ENCODE data around the gene OR6F1.
"Not testable (repeated sequence)": the region's sequence is repeated elsewhere in the genome, so short reads cannot be mapped to it uniquely, and the experiment has no call there.

OR6F1 gene

DNA sequence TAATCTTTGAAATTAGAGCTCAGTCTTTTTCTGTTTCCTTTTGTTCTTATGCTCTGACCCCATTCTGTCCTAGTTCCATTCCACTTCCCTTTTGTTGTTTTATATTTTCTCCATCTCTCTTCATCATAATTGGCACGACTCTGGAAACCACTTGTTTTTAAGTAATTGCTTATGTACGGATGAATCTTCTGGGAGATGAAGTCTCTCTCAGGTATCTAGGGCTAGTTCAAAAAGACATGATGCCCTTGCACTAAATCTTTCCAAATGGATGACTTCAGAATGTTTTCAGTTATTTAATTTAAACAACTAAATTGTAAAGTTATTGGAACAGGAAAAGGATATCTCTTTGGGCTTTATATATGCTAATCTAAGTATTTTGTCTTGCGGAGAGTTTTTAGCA lies at the start of gene OR6F1:
OR6F1 (minus strand) TSS at position 101 of the 400 bp plus-strand sequence. CDS start 3,891 bp downstream, outside the sequence.
- H3K4me1 ChIP-seq (ENCODE audit: control insufficient read depth, insufficient read depth, low read length) = no peaks in the 10 kb centered on the region
- H3K4me3 ChIP-seq (ENCODE audit: low read length) = no peak within 1 kb of the TSS
- no peaks in the 10 kb centered on the region for H3K36me3 ChIP-seq (ENCODE audit: control insufficient read depth, insufficient read depth, low read length)
- no peak within 1 kb of the TSS for H3K9ac ChIP-seq (ENCODE audit: low read length)
- no peak within 1 kb of the TSS for H3K27ac ChIP-seq (ENCODE audit: low read depth, low read length)
- no peaks in the 10 kb centered on the region for H3K27me3 ChIP-seq (ENCODE audit: control insufficient read depth, insufficient read depth, low read length)

DNA sequence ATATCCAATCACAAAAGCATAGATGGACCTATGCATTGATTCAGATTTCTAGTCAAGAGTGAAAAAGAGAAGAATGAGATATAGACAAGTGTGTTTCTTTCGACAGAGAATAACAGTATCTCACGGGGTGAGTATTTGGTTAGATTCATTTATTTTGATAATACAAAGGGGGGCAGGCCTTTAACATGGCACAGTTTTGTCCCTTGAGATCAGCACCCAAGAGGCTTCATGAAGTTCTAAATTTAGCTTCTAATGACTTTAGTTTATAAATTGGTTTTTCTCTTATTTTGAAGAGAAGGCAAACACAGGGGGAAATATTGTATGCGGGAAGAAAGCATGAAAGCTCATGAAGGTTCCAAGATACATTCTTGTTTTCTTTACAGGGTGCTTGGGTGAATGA lies 44.0 kb upstream of the OR6F1 start, which contains the start of gene OR1C1:
OR1C1 (minus strand) TSS at position 101 of the 400 bp plus-strand sequence. CDS start 2,150 bp downstream, outside the sequence.
- Histone ChIP-seq H3K9ac (ENCODE audit: low read length) (no peak within 1 kb of the TSS), H3K27ac (ENCODE audit: low read depth, low read length) (no peak within 1 kb of the TSS), H3K27me3 (ENCODE audit: control insufficient read depth, insufficient read depth, low read length) (no peaks in the 10 kb centered on the region), H3K4me1 (ENCODE audit: control insufficient read depth, insufficient read depth, low read length) (no peaks in the 10 kb centered on the region), H3K36me3 (ENCODE audit: control insufficient read depth, insufficient read depth, low read length) (no peaks in the 10 kb centered on the region), H3K4me3 (ENCODE audit: low read length) (no peak within 1 kb of the TSS)

DNA sequence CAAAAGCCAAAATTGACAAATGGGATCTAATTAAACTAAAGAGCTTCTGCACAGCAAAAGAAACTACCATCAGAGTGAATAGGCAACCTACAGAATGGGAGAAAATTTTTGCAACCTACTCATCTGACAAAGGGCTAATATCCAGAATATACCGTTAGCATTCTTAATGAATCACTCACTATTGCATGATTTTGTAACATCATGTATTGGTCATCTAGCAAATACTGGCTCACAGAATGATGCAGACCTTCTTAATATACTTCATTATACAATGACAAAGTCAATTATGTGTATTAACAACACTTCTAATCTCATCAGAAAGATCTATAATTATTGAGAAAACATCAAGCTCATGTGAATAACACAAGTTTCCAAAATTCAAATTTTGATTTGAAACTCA lies 37.9 kb upstream of the OR6F1 start:
- H3K9ac ChIP-seq (ENCODE audit: low read length); H3K4me1 ChIP-seq (ENCODE audit: control insufficient read depth, insufficient read depth, low read length); H3K27me3 ChIP-seq (ENCODE audit: control insufficient read depth, insufficient read depth, low read length); H3K27ac ChIP-seq (ENCODE audit: low read depth, low read length); H3K4me3 ChIP-seq (ENCODE audit: low read length); H3K36me3 ChIP-seq (ENCODE audit: control insufficient read depth, insufficient read depth, low read length): not testable (repeated sequence)

DNA sequence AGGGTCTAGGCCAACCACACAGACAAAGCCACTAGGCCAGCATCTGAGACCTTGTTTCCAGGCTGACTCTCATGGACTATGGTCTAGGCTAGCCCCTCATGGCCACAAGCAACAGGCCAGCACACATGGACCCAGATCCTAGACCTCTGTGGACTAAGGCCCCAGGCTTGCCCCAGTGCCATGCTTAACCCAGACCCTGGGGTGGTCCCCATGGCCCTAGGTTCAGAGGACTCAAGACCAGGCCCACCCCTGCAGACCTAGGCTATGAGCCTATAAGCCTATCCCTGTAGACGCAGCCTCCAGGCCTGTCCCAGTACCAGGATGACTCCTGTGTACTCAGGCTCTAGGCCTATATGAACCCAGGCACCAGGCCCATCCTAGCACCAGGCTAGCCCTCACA lies 33.4 kb upstream of the OR6F1 start:
- H3K27ac ChIP-seq (ENCODE audit: low read depth, low read length) = no peak overlapping the region
- no peak overlapping the region for H3K9ac ChIP-seq (ENCODE audit: low read length)
- H3K4me3 ChIP-seq (ENCODE audit: low read length) = no peak overlapping the region

DNA sequence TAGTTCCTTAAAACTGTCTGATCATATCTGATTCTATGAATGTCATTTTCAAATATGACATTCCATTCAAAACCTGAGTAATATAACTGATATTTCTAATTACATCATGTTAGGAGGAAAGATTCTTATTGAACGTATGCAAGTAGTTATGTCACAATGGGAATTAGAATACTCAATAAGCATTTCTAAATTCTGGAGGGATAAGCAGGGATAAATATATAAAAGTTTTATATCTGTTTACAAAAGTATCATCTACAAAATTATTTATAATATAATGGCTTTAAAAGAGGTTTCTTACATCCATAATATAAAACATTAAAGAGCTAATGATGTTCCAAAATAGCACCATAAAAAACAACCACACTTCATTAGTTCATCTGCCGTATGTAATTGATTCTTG lies 31.6 kb upstream of the OR6F1 start, which contains the start of gene OR14A2:
OR14A2 (minus strand) TSS at position 101 of the 400 bp plus-strand sequence.
- no peak within 1 kb of the TSS for H3K27ac ChIP-seq (ENCODE audit: low read depth, low read length)
- H3K36me3 ChIP-seq (ENCODE audit: control insufficient read depth, insufficient read depth, low read length) = no peaks in the 10 kb centered on the region
- H3K27me3 ChIP-seq (ENCODE audit: control insufficient read depth, insufficient read depth, low read length) = no peaks in the 10 kb centered on the region
- no peak within 1 kb of the TSS for H3K9ac ChIP-seq (ENCODE audit: low read length)
- no peak within 1 kb of the TSS for H3K4me3 ChIP-seq (ENCODE audit: low read length)
- H3K4me1 ChIP-seq (ENCODE audit: control insufficient read depth, insufficient read depth, low read length) = no peaks in the 10 kb centered on the region

More for the DNA sequence above, 33.4 kb upstream of the OR6F1 start:
- Histone ChIP-seq H3K4me1 (ENCODE audit: control insufficient read depth, insufficient read depth, low read length) (no peaks in the 10 kb centered on the region), H3K36me3 (ENCODE audit: control insufficient read depth, insufficient read depth, low read length) (no peaks in the 10 kb centered on the region), H3K27me3 (ENCODE audit: control insufficient read depth, insufficient read depth, low read length) (no peaks in the 10 kb centered on the region)

DNA sequence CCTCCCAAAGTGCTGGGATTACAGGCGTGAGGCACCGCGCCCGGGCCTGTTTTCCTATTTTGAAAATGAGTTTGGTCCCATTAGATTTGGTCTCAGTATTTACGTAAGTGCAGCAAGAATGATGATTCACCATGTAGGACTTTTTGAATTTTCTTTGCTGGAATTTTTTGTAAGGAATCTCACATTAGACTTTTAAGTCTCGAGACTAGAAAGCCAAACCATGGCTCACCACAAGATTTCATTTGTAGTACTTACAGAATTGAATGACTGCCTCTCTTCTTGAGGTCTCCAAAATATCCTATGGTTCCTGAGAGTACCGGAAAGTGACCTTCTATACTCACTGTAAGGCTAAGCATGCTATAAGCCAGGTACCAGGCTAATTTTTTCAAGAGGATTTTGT lies 31.2 kb upstream of the OR6F1 start:
- Histone ChIP-seq H3K9ac (ENCODE audit: low read length) (no peak overlapping the region), H3K4me3 (ENCODE audit: low read length) (no peak overlapping the region), H3K27me3 (ENCODE audit: control insufficient read depth, insufficient read depth, low read length) (no peaks in the 10 kb centered on the region), H3K36me3 (ENCODE audit: control insufficient read depth, insufficient read depth, low read length) (no peaks in the 10 kb centered on the region), H3K4me1 (ENCODE audit: control insufficient read depth, insufficient read depth, low read length) (no peaks in the 10 kb centered on the region), H3K27ac (ENCODE audit: low read depth, low read length) (no peak overlapping the region)

DNA sequence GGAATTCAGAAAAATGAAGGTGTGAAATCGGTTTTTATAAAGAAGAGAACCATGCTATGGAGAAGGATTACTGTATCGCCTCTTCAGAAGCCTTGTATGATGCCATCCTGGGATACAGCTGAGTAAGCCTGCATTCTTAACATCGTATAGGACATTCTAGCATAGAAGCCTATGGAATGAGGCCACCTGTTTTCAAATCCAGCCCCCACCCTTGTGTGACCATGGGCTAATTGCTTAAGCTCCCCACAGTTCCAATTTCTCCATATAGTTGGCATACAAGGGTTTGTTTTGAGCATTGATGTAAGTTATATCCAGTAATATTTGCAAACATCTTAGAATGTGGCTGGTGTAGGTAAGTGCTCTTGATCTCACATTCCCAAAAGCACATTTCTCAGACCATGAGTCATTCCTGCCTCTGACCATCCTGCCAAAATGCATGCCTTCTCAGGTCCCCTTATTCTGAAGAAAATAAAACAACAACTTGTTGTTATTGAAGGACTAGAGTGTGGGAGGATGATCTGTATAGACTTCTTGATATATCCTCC lies 30.0 kb upstream of the OR6F1 start:
- no peaks in the 10 kb centered on the region for H3K4me1 ChIP-seq (ENCODE audit: control insufficient read depth, insufficient read depth, low read length)
- H3K27me3 ChIP-seq (ENCODE audit: control insufficient read depth, insufficient read depth, low read length) = no peaks in the 10 kb centered on the region
- H3K4me3 ChIP-seq (ENCODE audit: low read length) = no peak overlapping the region
- no peaks in the 10 kb centered on the region for H3K36me3 ChIP-seq (ENCODE audit: control insufficient read depth, insufficient read depth, low read length)
- H3K27ac ChIP-seq (ENCODE audit: low read depth, low read length) = no peak overlapping the region
- H3K9ac ChIP-seq (ENCODE audit: low read length) = no peak overlapping the region

DNA sequence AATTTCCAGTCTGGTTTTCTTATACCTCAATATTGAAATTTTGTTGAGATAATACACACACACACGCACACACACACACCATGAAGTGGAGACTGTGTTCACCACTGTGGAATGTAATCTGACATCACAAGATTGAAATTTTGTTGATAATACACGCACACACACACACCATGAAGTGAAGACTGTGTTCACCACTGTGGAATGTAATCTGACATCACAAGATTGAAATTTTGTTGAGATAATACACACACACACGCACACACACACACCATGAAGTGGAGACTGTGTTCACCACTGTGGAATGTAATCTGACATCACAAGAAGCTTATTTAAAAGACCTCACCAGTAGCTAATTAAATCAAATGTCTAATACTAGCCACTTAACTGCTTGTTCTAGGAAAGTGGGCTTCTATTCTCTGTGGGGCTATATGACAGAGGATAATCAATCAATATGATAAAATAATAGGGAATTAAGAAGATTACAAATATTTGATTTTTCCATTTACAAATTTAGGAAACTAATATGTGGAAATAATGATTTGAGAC lies 25.8 kb upstream of the OR6F1 start:
- not testable (repeated sequence) for H3K36me3 ChIP-seq (ENCODE audit: control insufficient read depth, insufficient read depth, low read length); H3K27me3 ChIP-seq (ENCODE audit: control insufficient read depth, insufficient read depth, low read length); H3K9ac ChIP-seq (ENCODE audit: low read length); H3K27ac ChIP-seq (ENCODE audit: low read depth, low read length); H3K4me1 ChIP-seq (ENCODE audit: control insufficient read depth, insufficient read depth, low read length); H3K4me3 ChIP-seq (ENCODE audit: low read length)

DNA sequence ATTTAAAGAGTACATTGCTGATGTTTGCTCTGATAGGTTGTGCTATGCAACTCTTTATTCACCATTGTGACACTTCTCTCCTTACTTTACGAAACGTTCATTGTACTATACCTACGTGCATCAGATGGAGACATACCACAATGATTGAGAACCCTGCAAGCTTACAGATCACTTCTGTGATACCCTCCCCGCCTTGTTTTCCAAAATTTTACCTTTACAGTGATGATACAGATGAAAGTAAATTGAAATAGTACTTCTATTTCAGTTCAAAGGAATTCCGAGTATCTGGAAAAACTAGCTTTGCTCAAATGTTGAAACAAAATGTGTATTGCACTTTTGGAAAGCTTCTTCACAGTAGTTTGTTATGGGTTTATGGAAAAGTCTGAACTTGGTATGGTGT lies 25.3 kb upstream of the OR6F1 start:
- Histone ChIP-seq H3K4me3 (ENCODE audit: low read length) (no peak overlapping the region), H3K9ac (ENCODE audit: low read length) (no peak overlapping the region), H3K27me3 (ENCODE audit: control insufficient read depth, insufficient read depth, low read length) (no peaks in the 10 kb centered on the region), H3K4me1 (ENCODE audit: control insufficient read depth, insufficient read depth, low read length) (no peaks in the 10 kb centered on the region), H3K27ac (ENCODE audit: low read depth, low read length) (no peak overlapping the region), H3K36me3 (ENCODE audit: control insufficient read depth, insufficient read depth, low read length) (no peaks in the 10 kb centered on the region)

DNA sequence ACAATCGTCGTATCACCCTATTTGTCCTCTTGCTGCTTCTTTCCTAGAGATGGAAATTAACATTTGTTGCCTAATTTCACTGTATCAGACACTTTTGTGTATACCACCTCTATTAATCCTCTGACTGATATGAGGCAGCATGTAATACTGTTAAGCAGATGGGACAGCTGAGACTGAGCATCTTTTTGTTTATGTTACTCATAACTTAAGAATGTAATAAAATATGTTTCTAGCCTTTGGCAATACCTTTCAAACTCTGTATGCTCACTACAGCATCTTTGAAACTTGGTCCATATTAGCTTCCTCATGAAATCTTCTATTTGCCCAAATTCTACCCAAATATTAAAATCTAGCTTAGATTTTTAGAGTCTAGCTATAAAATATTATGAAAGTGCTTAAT lies 24.3 kb upstream of the OR6F1 start:
- Histone ChIP-seq H3K4me3 (ENCODE audit: low read length) (no peak overlapping the region), H3K27ac (ENCODE audit: low read depth, low read length) (no peak overlapping the region), H3K36me3 (ENCODE audit: control insufficient read depth, insufficient read depth, low read length) (no peaks in the 10 kb centered on the region), H3K4me1 (ENCODE audit: control insufficient read depth, insufficient read depth, low read length) (no peaks in the 10 kb centered on the region), H3K9ac (ENCODE audit: low read length) (no peak overlapping the region), H3K27me3 (ENCODE audit: control insufficient read depth, insufficient read depth, low read length) (no peaks in the 10 kb centered on the region)

DNA sequence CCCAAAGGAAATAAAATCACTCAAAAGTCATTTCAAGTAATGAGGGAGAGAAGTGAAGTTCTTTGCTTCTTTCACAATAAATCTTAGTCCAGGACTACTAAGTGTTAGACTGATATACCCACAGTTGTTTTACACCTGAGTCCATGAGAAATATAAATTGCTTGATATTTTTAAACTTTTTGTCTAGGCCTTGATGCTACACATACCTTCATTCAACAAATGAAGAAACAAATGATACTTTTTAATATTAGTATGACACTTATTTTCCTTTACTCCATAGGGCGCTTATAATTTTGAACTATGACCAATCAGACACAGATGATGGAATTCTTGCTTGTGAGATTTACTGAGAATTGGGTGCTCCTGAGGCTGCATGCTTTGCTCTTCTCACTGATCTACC lies 21.9 kb upstream of the OR6F1 start, which contains the start of gene OR14K1:
OR14K1 (plus strand) TSS at position 301 of the 400 bp plus-strand sequence; CDS start at position 301, 0 bp downstream.
- no peak within 1 kb of the TSS for H3K4me3 ChIP-seq (ENCODE audit: low read length)
- H3K4me1 ChIP-seq (ENCODE audit: control insufficient read depth, insufficient read depth, low read length) = no peaks in the 10 kb centered on the region
- H3K9ac ChIP-seq (ENCODE audit: low read length) = no peak within 1 kb of the TSS
- no peak within 1 kb of the TSS for H3K27ac ChIP-seq (ENCODE audit: low read depth, low read length)
- no peaks in the 10 kb centered on the region for H3K36me3 ChIP-seq (ENCODE audit: control insufficient read depth, insufficient read depth, low read length)
- no peaks in the 10 kb centered on the region for H3K27me3 ChIP-seq (ENCODE audit: control insufficient read depth, insufficient read depth, low read length)

DNA sequence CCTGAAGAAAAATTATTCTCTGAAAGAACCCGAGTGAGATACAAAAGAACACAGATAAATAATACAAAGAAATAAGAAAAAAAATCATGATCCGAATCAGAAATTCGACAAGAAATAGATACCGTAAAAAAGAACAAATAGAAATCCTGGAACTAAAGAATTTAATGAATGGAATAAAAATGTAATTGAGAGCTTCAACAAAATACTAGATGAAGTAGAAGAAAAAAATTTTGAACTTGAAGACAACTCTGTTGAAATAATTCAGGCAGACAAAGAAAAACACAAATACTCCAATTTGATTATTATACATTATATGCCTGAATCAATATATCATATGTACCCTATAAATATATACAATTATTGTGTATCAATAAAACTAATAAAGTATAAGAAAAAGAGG lies 4.8 kb upstream of the OR6F1 start:
- no peak overlapping the region for H3K4me3 ChIP-seq (ENCODE audit: low read length)
- no peaks in the 10 kb centered on the region for H3K36me3 ChIP-seq (ENCODE audit: control insufficient read depth, insufficient read depth, low read length)
- no peak overlapping the region for H3K9ac ChIP-seq (ENCODE audit: low read length)
- H3K27me3 ChIP-seq (ENCODE audit: control insufficient read depth, insufficient read depth, low read length) = no peaks in the 10 kb centered on the region
- no peak overlapping the region for H3K27ac ChIP-seq (ENCODE audit: low read depth, low read length)
- no peaks in the 10 kb centered on the region for H3K4me1 ChIP-seq (ENCODE audit: control insufficient read depth, insufficient read depth, low read length)

DNA sequence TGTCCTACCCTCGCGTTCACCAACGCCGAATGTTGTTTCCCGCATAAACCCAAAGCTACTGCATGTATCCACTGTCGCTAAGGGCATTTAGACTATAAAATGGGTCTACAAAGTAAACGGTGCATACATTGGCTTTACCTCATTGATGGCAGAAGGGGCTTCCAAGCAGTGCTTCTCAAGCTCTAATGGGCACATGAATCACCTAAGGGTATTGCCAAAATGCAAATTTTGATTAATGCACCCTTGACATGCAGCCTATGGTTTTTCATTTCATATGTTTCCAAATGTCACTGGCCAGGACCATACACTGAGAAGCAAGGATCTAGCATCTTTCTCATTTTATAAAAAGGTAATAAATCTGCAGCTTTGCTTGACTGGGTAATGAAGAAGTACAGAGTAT lies 2.7 kb downstream of the OR6F1 start:
- H3K4me3 ChIP-seq (ENCODE audit: low read length) = no peak overlapping the region
- no peaks in the 10 kb centered on the region for H3K27me3 ChIP-seq (ENCODE audit: control insufficient read depth, insufficient read depth, low read length)
- no peak overlapping the region for H3K27ac ChIP-seq (ENCODE audit: low read depth, low read length)
- H3K4me1 ChIP-seq (ENCODE audit: control insufficient read depth, insufficient read depth, low read length) = no peaks in the 10 kb centered on the region
- no peak overlapping the region for H3K9ac ChIP-seq (ENCODE audit: low read length)
- no peaks in the 10 kb centered on the region for H3K36me3 ChIP-seq (ENCODE audit: control insufficient read depth, insufficient read depth, low read length)
